CD4-positive, alpha-beta T cell treated with Interleukin-17A for 1 hour (primary cell): ENCODE measurements around the gene CAV1.

Source experiments
- DNase-seq: peaks from one replicate; pipeline ENCODE4 v3.0.0-alpha.2; 2020

The CAV1 gene

GRCh38 chr7:116505278-116505677 is 19.6 kb upstream of the CAV1 start:
- DNase-seq, result no peak

- no peak for DNase-seq
Measured at GRCh38 chr7:116505823-116506222, 19.0 kb upstream of the CAV1 start.

- no peak for DNase-seq
Measured at GRCh38 chr7:116509982-116510579, 14.8 kb upstream of the CAV1 start.

DNA sequence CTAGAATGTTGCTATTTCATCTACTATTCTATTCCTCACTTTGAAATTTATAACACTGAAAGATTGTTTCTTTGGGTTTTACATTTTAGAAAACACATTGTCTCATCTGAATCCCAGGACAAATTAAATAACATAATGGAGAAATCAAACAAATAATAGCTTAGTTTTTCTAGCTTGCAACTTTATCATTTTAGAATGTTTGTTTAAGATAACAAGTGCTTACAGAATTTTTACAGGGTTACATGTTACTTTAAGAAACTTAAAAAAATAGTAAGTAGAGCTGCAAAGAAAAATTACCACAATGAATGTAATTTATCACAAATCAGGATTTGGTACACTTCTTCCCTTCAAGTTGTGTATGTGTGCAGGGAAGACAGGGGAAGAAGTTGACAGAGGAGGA is 14.0 kb upstream of the CAV1 start:
- no peak for DNase-seq

DNA sequence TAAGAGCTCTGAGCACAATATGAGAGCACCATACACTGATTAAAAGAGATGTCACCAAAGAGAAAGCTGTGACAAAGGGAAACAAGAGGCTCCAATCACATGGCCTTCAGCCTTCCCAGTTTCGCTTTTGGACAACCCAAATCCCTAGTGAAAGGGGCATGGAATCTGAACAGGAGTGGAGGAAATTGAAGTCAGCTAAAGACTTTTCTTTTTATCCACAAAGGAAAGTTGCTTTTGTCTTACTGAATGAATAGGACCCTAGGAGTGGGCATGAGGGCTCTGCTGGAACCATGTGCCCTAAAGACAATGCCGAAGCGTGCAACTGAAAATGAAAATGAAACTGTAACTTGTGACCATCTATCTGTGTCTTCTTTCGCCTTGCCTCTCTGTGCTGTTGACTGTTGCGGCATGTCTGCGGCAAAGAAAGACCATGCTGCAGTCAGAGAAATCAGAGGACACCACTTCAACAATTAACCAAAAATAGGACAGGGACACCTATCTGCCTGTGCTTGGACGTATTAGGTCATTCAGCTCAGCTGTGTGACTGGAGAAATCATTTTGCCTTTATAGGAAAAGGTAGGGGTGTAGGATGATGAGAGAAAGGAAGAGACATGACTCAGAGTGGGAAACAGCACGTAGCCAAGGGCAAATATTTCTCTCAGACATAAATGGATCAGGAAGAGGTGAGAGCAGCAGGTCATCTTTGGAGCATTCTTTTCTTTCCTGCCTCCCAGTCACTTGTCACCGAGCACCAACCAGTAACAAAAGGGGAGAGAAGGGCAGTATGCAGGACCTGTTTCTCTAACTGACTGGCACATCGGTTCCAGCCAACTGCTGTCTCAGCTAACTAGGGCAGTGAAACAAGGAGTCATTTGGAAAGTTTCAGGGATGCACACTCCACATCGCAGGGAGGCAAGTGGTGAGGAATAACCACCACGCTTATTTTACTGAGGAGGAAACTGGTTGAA is 13.0 kb upstream of the CAV1 start:
- DNase-seq, result peak; percentile 57

- DNase-seq, result no peak
Measured at GRCh38 chr7:116512520-116513188, 12.2 kb upstream of the CAV1 start.

DNA sequence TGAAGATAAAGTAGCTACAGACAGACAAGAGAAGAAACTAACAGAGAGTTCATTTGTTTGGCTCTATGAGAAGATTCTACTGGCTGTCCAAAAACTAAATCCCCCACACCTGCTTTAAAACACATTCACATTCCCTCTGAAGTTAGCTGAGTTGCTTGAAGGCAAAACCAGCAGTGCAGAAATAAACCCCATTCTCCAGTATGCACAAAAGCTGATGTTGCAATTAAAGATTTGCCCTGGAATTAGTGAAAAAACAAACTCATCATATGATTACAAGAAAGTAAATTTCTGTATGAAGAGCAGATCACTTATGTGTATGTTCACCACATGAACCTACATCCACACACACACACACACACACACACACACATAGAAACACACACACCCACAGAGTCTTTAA is 9.3 kb upstream of the CAV1 start:
- DNase-seq, result no peak

GRCh38 chr7:116516324-116516723 is 8.5 kb upstream of the CAV1 start:
- DNase-seq, result no peak

DNA sequence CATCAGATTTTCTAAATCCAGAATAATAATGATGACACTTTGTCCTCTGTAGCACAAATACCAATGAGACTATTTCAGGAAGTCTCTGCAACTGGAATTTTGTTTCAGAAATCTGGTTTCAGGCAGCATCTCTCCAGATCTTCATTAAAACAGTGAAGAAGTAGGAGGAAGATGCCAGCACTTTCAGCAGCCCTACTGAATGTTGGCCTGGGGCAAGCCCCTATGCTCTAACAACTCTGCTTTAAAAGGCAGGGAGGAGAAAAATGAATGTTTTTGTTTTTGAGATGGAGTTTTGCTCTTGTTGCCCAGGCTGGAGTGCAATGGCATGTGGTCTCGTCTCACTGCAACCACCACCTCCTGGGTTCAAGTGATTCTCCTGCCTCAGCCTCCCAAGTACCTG is 7.2 kb upstream of the CAV1 start:
- no peak for DNase-seq

DNA sequence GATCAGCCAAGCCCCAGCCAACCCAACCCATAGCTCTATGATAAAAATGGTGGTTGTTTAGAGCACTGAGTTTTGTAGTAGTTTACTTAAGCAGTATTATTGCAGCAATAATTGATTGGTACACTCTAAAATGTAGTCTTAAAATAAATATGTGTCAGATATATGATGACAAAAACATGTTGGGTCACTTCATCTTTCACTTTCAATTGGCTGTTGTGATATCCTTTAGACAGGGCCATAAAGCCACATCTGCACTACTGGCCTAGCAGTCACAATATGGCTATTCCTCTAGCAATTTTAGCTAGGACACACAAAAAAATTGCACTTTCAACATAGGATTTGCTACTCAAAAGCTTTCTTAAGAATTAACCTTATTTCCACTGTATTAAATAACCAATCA is 5.9 kb upstream of the CAV1 start:
- DNase-seq, result no peak

DNA sequence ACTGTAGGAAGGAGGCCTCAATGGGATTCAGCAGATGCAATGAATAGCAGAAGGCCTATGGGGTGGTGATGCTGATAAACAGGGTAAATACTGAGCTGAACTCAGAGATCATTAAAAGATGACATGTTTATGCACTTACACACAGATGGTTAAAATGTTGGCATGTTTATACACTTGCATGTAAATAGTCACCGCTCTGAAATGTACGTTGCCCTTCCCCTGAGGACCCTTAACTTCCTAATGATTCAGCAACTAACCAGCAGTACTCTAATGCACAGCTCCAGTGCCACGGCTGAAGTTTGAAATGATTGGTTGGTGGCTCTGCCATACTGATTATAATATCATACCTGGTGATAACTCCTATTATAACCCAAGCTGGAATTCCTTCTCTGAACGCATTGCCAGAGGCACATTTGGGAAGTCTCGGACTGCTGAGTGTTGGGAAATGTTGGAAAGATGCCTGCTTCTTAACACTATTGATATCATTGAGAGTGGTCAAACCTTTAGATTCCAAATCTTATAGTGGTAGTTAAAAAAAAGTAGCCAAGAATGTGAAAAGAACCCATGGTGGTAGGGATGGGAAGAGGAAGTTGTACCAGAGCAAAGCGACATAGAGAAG is 3.7 kb upstream of the CAV1 start:
- no peak for DNase-seq

GRCh38 chr7:116522247-116522646 is 2.6 kb upstream of the CAV1 start:
- DNase-seq, result no peak

DNA sequence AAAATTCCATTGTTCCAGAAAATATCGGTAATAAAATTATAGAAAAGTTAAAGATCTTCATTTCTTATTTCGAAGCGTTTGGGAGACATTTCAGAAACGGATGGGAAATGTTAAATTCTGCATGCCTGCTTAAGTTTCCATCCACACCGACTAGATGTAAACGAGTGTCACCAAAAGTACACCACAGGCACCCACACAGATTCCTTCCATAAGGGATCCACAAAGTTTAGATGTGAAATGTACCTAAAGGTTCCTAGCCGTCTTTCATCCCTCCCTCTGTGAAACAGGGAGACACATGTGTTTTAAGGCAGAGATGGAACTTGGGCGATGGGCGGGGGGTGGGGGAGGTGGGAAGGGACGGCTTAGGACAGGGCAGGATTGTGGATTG is 621 bp upstream of the CAV1 start:
- no peak for DNase-seq

DNA sequence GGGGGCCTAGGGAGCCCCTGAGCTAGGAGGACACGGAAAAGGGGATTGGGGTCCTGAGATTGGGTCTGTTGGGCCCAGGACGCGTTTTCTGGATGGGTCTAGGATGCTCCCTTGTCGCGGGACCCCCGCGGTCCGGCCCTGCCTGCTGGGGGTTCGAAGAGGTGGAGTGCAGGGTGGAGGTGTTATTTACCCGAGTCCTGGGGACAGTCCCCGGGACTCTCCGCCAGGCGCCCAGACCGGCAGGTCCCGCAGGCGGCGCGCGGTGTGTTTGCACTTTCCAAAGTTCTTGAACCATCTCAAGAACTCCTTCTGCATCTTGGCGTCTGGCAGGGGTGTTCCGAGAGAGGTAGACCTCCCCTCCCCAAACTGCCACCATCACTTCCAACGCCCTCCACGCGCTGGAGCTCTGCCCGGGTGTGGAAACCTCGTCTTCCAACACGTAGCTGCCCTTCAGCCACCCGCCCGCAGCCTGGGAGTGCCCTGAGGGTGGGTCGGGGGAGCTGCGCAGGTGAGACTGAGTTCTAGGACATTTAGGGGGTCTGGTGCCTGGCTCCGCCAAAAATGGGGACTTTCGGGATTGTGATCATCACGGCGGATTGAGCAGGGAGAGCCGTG is 569 bp downstream of the CAV1 start:
- peak; percentile 19 for DNase-seq

- peak; percentile 66 for DNase-seq
Measured at GRCh38 chr7:116525913-116526861, 1.4 kb downstream of the CAV1 start.

- DNase-seq, result no peak
Measured at GRCh38 chr7:116526897-116527296, 2.1 kb downstream of the CAV1 start.

DNA sequence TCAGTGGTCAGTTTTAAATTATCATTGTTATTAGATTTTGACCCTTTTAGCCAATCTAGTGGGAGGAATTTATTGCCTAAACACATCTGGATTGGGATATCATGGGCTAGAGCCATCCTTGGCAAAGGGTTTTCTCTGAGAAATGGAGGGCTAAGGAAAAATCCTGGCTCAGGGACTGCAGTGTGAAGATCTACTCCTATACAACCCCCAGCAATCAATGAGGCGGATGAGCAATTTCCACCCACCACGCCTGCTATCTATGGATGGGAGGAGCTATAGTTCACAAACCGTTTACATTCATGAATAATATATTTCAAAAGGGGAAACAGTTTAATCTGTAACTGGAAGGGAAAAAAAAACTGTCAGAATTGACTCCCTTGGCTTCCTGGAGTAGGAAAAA is 2.7 kb downstream of the CAV1 start:
- DNase-seq, result no peak

- no peak for DNase-seq
Measured at GRCh38 chr7:116528008-116528789, 3.4 kb downstream of the CAV1 start.

GRCh38 chr7:116529250-116529649 is 4.4 kb downstream of the CAV1 start:
- no peak for DNase-seq

- DNase-seq, result no peak
Measured at GRCh38 chr7:116530107-116530820, 5.4 kb downstream of the CAV1 start.
